ENCODE results near the gene GSC.

The GSC gene

DNA sequence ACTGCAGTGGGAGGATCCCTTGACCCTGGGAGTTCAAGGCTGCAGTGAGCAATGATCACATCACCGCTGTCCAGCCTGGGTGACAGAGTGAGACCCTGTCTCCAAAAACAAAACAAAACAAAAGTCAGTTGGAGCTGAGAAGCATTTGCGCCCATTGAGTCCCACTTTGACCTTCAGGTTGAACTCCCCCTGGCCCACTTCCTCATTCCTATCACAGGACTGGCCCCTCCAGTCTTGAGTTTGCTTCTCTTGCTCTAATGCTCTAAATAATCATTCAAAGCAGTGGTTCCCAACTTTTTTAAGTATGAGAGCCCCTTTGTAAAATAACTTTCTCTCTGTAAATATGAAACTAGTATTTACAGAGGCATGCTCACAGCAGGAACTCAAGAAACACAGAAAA, 28.0 kb upstream of the GSC start (continued):
- TF ChIP-seq ESRRG (CRISPR knock-in tag; IDR thresholded peaks at IDR 0.05): no peak
- TF ChIP-seq, protein P1, sequence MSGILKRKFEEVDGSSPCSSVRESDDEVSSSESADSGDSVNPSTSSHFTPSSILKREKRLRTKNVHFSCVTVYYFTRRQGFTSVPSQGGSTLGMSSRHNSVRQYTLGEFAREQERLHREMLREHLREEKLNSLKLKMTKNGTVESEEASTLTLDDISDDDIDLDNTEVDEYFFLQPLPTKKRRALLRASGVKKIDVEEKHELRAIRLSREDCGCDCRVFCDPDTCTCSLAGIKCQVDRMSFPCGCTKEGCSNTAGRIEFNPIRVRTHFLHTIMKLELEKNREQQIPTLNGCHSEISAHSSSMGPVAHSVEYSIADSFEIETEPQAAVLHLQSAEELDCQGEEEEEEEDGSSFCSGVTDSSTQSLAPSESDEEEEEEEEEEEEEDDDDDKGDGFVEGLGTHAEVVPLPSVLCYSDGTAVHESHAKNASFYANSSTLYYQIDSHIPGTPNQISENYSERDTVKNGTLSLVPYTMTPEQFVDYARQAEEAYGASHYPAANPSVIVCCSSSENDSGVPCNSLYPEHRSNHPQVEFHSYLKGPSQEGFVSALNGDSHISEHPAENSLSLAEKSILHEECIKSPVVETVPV (CRISPR knock-in tag; IDR thresholded peaks at IDR 0.05): no peak

DNA sequence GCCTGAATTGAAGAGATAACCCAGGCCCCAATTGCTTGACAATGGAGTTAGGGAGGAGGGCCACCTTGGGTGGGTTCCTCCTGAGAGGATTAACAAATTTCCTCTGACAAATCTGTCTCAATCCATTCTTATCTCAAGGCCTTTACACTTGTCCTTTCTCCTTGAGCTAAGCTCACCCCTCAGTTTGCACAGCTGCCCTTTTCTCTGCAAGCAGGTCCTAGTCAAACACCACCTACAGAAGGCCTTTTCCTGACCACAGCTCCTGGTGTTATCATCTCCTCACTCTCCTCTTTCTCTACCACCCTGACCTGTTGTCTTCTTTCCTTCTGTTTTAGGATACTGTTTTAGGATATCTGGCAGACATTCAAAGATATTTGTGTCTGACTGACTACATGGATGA, 26.4 kb upstream of the GSC start:
- TF ChIP-seq, protein P2, sequence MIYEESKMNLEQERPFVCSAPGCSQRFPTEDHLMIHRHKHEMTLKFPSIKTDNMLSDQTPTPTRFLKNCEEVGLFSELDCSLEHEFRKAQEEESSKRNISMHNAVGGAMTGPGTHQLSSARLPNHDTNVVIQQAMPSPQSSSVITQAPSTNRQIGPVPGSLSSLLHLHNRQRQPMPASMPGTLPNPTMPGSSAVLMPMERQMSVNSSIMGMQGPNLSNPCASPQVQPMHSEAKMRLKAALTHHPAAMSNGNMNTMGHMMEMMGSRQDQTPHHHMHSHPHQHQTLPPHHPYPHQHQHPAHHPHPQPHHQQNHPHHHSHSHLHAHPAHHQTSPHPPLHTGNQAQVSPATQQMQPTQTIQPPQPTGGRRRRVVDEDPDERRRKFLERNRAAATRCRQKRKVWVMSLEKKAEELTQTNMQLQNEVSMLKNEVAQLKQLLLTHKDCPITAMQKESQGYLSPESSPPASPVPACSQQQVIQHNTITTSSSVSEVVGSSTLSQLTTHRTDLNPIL (CRISPR knock-in tag; IDR thresholded peaks at IDR 0.05; ENCODE audit: low read depth): no peak
- TF ChIP-seq ZC3H10 (CRISPR knock-in tag; IDR thresholded peaks at IDR 0.05): no peak
- no peak for TF ChIP-seq ESRRG (CRISPR knock-in tag; IDR thresholded peaks at IDR 0.05)
- TF ChIP-seq, protein P1 (CRISPR knock-in tag; IDR thresholded peaks at IDR 0.05): no peak
- no peak for TF ChIP-seq ZNF70 (CRISPR knock-in tag; IDR thresholded peaks at IDR 0.05)
- ATAC-seq: no peak

DNA sequence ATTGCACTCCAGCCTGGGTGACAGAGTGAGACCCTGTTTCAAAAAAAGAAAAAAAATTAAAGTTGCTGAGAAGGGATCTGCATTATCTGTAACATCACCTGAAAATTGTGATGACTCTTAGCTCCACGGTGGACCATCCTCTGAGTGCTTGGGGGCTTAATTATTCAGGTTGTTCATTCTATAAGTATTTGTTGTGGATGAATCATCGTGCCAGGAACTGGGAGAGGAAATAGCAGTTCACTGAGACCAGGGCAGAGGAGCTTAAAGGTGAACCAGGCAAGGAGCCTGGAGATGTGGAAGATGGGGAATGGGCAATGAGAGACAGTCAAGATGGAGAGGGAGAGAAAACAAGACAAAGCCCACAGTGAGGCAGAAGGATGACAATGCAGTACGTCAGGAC, 25.5 kb upstream of the GSC start:
- no peak for ATAC-seq
- TF ChIP-seq, protein P3, sequence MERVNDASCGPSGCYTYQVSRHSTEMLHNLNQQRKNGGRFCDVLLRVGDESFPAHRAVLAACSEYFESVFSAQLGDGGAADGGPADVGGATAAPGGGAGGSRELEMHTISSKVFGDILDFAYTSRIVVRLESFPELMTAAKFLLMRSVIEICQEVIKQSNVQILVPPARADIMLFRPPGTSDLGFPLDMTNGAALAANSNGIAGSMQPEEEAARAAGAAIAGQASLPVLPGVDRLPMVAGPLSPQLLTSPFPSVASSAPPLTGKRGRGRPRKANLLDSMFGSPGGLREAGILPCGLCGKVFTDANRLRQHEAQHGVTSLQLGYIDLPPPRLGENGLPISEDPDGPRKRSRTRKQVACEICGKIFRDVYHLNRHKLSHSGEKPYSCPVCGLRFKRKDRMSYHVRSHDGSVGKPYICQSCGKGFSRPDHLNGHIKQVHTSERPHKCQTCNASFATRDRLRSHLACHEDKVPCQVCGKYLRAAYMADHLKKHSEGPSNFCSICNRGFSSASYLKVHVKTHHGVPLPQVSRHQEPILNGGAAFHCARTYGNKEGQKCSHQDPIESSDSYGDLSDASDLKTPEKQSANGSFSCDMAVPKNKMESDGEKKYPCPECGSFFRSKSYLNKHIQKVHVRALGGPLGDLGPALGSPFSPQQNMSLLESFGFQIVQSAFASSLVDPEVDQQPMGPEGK (CRISPR knock-in tag; IDR thresholded peaks at IDR 0.05; ENCODE audit: borderline replicate concordance): no peak
- TF ChIP-seq, protein P4, sequence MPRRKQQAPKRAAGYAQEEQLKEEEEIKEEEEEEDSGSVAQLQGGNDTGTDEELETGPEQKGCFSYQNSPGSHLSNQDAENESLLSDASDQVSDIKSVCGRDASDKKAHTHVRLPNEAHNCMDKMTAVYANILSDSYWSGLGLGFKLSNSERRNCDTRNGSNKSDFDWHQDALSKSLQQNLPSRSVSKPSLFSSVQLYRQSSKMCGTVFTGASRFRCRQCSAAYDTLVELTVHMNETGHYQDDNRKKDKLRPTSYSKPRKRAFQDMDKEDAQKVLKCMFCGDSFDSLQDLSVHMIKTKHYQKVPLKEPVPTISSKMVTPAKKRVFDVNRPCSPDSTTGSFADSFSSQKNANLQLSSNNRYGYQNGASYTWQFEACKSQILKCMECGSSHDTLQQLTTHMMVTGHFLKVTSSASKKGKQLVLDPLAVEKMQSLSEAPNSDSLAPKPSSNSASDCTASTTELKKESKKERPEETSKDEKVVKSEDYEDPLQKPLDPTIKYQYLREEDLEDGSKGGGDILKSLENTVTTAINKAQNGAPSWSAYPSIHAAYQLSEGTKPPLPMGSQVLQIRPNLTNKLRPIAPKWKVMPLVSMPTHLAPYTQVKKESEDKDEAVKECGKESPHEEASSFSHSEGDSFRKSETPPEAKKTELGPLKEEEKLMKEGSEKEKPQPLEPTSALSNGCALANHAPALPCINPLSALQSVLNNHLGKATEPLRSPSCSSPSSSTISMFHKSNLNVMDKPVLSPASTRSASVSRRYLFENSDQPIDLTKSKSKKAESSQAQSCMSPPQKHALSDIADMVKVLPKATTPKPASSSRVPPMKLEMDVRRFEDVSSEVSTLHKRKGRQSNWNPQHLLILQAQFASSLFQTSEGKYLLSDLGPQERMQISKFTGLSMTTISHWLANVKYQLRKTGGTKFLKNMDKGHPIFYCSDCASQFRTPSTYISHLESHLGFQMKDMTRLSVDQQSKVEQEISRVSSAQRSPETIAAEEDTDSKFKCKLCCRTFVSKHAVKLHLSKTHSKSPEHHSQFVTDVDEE (CRISPR knock-in tag; IDR thresholded peaks at IDR 0.05): no peak
- TF ChIP-seq BACH2 (CRISPR knock-in tag; IDR thresholded peaks at IDR 0.05; ENCODE audit: borderline replicate concordance): no peak
- no peak for TF ChIP-seq OSR1 (CRISPR knock-in tag; IDR thresholded peaks at IDR 0.05)
- TF ChIP-seq ZNF70 (CRISPR knock-in tag; IDR thresholded peaks at IDR 0.05): no peak
- TF ChIP-seq RARB (CRISPR knock-in tag; IDR thresholded peaks at IDR 0.05): no peak
- no peak for TF ChIP-seq SNAI2 (CRISPR knock-in tag; IDR thresholded peaks at IDR 0.05)
- TF ChIP-seq PPARA (CRISPR knock-in tag; IDR thresholded peaks at IDR 0.05; ENCODE audit: borderline replicate concordance): no peak
- TF ChIP-seq TCF4 (CRISPR knock-in tag; IDR thresholded peaks at IDR 0.05; ENCODE audit: borderline replicate concordance): no peak
- TF ChIP-seq GLIS3 (CRISPR knock-in tag; IDR thresholded peaks at IDR 0.05): no peak
- no peak for TF ChIP-seq ARNTL (CRISPR knock-in tag; IDR thresholded peaks at IDR 0.05; ENCODE audit: borderline replicate concordance, low read depth)
- TF ChIP-seq TOX (CRISPR knock-in tag; IDR thresholded peaks at IDR 0.05; ENCODE audit: borderline replicate concordance): no peak
- TF ChIP-seq ZNF565 (CRISPR knock-in tag; conservative IDR thresholded peaks at IDR 0.05; ENCODE audit: low read depth): no peak
- TF ChIP-seq ZNF8 (CRISPR knock-in tag; IDR thresholded peaks at IDR 0.05): no peak
- TF ChIP-seq CSDC2 (CRISPR knock-in tag; IDR thresholded peaks at IDR 0.05): no peak

DNA sequence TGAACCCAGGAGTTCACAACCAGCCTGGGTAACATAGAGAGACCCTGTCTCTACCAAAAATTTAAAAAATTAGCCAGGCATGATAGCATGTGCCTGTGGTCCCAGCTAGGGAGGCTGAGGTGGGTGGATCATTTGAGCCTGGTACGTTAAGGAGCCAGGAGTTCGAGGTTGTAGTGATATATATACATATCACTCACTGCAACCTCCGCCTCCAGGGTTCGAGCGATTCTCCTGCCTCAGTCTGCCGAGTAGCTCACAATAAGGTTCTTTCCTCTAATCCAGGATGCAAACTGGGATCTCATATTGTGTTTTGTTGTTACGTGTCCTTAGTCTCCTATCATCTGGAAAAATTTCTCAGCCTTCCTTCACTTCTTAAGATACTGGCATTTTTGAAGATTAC, 24.0 kb upstream of the GSC start:
- no peak for ATAC-seq
- TF ChIP-seq, protein P1 (CRISPR knock-in tag; IDR thresholded peaks at IDR 0.05): no peak
- TF ChIP-seq ESRRG (CRISPR knock-in tag; IDR thresholded peaks at IDR 0.05): no peak
- no peak for TF ChIP-seq SNAI2 (CRISPR knock-in tag; IDR thresholded peaks at IDR 0.05)
- no peak for TF ChIP-seq ZNF565 (CRISPR knock-in tag; conservative IDR thresholded peaks at IDR 0.05; ENCODE audit: low read depth)
- TF ChIP-seq, protein P2 (CRISPR knock-in tag; IDR thresholded peaks at IDR 0.05; ENCODE audit: low read depth): no peak
- no peak for TF ChIP-seq OSR1 (CRISPR knock-in tag; IDR thresholded peaks at IDR 0.05)
- TF ChIP-seq ARNTL (CRISPR knock-in tag; IDR thresholded peaks at IDR 0.05; ENCODE audit: borderline replicate concordance, low read depth): no peak
- TF ChIP-seq CSDC2 (CRISPR knock-in tag; IDR thresholded peaks at IDR 0.05): no peak
- no peak for TF ChIP-seq TCF4 (CRISPR knock-in tag; IDR thresholded peaks at IDR 0.05; ENCODE audit: borderline replicate concordance)
- TF ChIP-seq, protein P5, sequence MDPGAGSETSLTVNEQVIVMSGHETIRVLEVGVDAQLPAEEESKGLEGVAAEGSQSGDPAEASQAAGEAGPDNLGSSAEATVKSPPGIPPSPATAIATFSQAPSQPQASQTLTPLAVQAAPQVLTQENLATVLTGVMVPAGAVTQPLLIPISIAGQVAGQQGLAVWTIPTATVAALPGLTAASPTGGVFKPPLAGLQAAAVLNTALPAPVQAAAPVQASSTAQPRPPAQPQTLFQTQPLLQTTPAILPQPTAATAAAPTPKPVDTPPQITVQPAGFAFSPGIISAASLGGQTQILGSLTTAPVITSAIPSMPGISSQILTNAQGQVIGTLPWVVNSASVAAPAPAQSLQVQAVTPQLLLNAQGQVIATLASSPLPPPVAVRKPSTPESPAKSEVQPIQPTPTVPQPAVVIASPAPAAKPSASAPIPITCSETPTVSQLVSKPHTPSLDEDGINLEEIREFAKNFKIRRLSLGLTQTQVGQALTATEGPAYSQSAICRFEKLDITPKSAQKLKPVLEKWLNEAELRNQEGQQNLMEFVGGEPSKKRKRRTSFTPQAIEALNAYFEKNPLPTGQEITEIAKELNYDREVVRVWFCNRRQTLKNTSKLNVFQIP (CRISPR knock-in tag; IDR thresholded peaks at IDR 0.05; ENCODE audit: borderline replicate concordance, low read depth): no peak

All from SK-N-SH treated with all-trans-retinoic acid at 6 μM for 48 hours (cell line).